Measurements from ENCODE around the gene HCFC1R1.

HCFC1R1 gene

DNA sequence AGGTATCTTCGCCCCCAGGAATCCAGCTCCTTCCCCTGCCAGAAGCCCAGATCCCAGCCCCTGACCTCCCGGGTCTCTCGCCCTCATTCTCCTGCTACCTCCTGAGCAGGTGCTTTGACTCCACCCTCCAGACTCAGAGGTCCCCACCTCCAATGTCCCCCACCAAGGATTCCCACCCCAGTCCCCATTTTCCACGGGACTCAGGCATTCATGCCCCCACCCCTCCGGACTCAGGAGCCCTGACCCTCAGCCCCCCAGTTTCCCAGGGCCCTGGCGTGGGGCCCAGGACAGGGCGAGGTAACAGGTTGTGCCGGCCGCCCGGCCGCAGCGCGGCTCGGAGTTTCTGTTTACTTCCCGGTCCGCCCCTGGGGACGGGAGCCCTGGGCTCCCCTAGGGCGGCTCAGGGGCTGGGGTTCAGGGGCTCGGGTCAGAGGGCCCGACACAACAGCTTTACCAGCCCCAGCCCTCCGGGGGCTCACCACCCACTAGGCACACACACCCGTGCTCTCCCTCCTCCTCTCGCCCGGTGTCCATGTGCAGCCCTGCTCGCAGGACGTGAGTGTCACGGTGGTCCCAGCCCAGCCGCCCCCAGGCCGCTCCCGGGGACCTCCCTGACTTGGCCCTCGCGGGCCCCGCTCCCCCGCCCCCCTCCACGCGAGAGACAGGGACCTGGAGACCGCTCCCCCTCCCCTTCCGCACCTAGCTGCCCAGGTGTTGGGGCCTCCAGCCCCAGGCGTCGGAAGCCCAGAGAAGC, 12.4 kb upstream of the HCFC1R1 start:
- DNase-seq (ENCODE audit: low spot score): no peak

DNA sequence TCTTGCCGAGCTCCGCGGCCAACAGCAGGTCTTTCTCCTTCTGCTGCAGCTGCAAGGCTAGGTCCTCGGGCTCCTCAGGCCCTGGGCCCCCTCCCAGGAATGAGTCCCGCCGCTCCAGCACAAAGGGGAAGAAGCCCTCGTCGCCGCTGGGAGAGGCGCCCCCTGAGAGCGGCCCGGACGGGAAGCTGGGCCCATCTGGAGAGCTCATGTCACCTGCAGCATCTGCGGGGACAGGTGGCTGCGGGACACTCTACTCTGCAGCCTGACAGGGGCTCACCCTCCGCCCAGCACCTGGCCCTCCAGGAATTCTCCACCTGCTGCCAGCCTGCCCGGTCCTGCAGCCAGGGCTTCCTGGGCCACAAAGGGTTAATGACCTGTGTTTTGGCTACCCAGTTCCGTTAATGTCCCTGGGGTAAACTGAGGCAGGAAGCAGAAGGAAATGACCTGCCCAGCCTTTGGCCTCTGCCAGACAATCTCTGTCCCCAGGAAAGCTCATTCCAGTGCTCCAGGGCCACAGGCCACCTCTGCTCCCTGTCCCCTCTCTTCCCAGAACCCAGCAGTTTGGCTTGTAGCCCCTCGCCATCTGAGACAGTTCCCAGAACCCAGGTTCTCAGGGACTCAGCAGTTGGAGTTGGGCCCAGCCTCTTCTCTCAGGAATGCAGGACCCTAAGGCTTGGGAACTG, 11.7 kb upstream of the HCFC1R1 start:
- no peak for DNase-seq (ENCODE audit: low spot score)

DNA sequence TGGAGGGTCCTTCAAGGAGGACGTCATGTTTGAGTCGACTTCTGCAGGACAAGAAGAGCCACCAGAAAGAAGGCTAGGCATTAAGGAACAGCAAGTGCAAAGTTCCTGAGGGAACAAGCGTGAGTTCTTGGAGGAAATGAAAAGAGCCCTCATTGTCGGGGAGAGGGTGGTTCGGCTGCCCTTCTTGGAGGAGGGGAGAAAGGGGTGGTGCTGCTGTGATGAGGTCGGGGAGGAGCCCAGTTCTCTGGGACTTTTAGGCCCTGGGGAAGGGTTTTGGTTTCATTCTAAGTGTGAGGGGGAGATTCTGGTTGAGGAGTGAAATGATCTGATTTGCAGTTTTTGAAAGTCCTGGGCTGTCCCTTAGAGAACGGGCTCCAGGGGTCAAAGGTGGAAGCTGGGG, 8.9 kb upstream of the HCFC1R1 start:
- no peak for DNase-seq (ENCODE audit: low spot score)

DNA sequence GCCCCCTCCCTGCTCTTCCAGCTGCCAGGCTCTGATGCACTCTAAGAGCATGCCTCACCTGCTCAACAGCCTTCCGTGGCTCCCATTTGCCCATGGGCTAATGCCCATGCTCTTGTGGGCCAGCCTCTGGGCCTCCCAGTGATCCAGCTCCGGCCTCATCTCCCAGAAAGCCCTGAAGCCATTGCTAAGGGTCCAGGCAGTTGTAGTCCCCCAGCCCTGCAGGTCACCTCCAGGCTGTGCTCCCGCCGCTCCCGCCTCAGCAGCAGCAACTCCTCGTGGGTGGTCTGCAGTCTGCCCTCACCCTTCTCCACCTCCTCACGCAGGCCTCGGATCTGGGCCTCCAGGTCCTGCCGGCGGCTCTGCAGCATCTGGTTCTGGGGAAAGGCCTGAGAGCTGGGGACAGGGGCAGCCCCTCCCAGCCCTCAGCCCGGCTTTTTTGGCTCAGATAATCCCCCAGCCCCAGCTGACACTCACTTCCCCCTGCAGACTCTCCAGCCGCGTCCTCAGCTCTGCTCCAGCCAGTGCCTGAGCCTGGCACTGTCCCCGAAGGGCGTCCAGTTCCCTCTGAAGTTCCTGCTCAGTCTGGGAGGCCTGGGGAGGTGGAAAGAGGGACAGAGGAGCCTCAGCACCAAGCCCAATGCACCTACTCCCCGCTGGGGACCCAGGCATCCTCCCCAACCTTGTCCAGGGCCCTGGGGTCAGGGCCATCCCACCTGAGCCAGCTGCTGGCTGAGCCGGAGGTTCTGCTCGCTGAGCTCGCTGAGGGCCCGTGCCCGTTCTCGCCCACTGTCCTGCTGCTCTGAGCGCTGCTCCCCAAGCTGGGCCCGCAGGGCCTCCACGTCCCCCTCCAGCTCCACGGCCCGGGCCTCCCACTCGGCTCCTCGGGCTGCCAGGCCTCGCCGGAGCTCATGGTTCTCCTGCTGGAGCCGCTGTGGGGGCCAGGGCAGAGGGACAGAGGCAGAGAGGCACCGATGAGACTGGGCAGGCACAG, 6.8 kb upstream of the HCFC1R1 start:
- DNase-seq (ENCODE audit: low spot score): no peak

DNA sequence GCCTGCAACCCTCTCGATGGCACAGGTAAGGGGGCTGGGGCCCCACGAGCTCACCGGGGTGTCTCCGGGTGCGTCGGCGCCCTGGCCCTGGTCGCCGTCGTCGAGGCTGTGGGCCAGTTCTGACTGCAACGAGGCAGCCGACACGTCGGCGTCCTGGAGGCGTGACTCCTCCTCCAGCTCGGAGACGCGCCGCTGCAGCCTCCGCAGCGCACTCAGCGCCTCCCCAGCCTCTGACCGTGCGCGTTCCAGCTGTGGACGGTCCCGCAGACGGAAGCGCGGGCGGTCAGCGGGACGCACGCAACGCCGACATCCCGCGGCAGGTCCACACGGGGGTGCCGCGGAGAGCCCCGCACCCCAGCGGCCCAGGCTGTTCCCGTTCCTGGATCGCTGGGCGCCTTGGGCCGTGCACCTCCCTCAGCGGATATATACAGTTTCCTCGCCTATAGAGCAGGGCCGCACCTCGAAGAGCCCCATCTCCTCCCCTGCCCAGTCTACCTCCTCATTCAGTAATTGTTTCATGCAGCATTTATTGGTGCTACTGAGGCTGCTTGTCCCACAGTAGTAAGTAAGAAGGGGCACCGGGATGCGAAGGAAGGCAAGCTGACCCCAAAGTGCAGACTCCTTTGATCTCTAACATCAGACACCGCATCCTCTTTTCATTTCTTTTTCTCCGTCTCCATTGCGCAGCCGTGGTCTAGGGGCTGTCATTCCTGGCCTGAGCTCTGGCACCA, 5.9 kb upstream of the HCFC1R1 start:
- DNase-seq (ENCODE audit: low spot score): no peak

DNA sequence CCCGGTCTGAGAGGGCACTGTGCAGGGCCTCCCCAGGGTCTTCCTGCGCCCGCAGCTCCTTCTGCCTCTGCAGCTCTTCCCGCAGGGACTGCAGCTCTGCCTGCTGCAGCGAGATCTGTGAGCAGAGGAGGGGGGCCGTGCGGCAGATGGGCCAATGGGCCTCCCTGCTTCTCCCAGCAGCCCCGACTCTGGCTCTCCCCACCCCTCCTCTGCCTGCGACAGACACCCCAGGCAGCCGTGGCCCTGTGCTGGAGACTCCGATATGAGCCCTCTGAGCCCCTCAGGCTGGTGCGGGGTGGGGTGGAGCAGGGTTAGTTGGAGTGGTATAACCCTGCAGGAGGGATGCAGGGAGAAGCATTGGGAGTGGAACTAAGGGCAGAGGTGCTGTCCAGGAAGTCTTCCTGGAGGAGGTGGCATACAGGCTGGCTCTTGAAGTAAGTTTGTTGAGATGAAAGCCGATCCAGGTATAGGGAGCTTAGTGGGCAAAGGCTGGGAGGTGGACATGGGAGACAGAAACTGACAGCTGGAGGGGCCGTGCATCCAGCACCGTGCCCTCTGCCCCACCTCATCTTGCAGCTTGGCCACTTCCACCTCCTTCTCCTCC, 5.1 kb upstream of the HCFC1R1 start:
- no peak for DNase-seq (ENCODE audit: low spot score)

DNA sequence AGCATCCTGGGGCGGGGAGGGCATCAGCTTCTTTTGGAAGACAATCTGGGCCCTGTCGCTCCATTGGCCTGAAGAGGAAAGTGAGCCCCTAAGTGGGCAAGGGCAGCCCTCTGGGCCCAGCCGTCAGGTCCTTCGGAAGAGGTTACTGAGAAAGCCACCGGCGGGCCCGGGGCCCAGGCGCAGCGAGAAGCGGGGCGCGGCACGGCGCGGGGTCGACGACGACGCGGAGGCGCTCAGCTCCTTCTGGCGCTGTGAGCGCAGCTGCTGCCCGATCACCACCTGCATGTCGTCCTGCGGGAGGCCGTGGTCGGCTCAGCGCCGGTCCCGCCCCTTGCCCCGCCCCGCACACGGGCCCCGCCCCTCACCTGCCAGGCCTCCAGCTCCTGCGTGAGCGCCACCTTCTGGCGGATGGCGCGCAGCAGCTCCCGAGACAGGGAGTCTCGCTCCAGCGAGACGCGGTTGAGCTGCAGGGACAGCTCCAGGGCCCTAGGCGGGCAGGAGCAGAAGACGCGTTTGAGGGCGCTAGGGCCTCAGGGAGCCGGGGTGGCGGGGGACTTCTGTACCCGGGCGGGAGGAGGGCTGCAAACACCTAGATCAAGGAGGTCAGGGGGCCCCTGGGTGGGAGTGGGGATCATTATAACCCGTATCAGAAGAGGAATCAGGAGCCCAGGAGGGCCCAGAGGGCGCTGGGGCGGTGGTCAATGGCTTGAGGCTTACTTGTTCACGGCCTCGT, 4.4 kb upstream of the HCFC1R1 start:
- peak; percentile 82 for DNase-seq (ENCODE audit: low spot score)

DNA sequence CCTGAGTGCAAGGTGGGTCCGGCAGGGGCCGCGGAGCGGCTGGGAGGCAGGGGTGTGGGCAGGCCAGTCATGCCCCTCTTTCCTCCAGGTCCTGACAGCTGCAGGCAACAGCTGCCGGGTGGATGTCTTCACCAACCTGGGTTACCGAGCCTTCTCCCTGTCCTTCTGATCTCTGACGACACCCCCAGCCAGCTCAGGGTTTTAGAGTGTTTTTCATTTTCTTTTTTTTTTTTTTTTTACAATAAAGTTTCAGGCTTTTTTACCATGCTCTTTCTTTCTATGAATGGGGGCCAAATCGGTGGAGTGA, 3.7 kb upstream of the HCFC1R1 start:
- no peak for DNase-seq (ENCODE audit: low spot score)

DNA sequence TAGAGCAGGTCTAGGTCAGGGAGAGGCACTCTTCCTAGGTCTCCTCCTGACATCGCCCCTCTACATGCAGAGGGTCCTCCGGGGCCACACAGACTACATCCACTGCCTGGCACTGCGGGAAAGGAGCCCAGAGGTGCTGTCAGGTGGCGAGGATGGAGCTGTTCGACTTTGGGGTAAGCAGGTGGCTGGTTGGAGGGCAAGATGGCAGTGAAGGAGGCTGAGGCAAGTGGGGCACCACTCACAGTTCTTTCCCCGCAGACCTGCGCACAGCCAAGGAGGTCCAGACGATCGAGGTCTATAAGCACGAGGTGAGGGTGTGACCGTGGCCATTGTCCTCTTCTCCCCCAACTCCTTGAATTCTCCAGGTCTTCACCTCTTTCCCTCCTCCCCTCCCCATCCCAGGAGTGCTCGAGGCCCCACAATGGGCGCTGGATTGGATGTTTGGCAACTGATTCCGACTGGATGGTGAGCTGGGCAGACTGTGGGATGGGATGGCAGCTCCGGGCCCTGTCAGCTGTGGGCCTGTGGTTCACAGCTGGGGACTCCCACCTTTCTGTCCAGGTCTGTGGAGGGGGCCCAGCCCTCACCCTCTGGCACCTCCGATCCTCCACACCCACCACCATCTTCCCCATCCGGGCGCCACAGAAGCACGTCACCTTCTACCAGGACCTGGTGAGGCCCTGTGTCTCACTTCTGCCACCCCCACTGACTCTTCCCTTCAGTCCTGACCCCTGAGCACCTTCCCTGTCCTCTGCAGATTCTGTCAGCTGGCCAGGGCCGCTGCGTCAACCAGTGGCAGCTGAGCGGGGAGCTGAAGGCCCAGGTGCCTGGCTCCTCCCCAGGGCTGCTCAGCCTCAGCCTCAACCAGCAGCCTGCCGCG, 3.1 kb upstream of the HCFC1R1 start:
- DNase-seq (ENCODE audit: low spot score): no peak

DNA sequence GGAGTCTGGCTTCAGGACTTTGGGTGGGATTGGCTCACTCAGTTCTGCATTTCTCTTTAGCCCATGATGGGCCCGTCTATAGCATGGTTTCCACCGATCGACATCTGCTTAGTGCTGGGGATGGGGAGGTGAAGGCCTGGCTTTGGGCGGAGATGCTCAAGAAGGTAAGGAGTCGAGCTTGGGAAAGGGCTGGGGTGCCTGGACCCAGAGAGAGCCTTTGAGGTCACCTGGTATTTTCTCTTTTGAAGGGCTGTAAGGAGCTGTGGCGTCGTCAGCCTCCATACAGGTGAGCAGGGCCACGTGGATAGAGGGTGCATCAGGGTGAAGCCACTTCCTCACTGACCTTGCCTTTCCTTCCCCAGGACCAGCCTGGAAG, 2.2 kb upstream of the HCFC1R1 start:
- no peak for DNase-seq (ENCODE audit: low spot score)

DNA sequence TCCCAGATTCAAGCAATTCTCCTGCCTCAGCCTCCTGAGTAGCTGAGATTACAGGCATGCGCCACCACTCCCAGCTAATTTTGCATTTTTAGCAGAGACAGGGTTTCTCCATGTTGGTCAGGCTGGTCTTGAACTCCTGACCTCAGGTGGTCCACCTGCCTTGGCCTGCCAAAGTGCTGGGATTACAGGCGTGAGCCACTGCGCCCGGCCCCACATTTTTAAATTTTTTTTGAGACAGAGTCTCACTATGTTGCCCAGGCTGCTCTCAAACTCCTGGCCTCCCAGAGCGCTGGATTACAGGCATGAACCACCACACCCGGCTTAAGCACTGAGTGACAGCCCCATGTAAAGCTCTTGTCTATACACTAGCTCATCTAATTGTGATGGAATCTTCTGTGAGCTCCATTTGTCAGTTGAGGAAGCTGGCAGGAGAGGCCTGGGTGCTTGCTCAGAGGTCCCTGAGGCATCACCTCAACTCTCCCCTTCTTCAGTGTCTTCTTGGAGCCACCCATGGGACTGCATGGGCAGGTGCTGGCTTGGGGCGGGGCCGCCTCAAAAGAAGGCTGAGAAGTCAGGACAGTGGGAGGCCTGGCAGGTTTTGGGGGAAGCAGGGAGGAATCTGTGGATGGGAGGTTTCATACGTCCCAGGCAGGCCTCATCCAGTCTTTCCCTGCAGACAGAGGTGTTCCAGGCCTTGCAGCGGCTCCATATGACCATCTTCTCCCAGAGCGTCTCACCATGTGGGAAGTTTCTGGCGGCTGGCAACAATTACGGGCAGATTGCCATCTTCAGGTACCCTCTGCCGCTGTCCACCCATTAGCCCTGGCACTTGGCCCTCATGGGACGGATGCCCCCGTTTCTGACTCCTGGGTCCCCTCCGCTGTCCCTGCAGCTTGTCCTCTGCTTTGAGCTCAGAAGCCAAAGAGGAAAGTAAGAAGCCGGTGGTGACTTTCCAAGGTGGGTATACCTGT, 1.6 kb upstream of the HCFC1R1 start:
- no peak for DNase-seq (ENCODE audit: low spot score)

DNA sequence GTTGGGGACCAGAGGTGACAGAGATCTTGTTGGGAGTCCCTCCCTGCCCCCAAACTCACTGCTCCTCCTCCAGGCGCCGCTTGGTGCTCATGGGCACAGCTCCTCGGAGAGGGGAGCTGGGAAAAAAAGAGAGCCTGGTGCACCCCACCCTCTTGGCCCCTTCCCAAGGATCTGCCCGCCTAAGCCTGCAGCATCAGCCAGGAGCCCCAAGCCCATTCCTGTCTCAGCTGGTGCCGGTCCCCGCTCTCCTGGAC, 400 bp downstream of the HCFC1R1 start:
- DNase-seq (ENCODE audit: low spot score): peak; percentile 78

DNA sequence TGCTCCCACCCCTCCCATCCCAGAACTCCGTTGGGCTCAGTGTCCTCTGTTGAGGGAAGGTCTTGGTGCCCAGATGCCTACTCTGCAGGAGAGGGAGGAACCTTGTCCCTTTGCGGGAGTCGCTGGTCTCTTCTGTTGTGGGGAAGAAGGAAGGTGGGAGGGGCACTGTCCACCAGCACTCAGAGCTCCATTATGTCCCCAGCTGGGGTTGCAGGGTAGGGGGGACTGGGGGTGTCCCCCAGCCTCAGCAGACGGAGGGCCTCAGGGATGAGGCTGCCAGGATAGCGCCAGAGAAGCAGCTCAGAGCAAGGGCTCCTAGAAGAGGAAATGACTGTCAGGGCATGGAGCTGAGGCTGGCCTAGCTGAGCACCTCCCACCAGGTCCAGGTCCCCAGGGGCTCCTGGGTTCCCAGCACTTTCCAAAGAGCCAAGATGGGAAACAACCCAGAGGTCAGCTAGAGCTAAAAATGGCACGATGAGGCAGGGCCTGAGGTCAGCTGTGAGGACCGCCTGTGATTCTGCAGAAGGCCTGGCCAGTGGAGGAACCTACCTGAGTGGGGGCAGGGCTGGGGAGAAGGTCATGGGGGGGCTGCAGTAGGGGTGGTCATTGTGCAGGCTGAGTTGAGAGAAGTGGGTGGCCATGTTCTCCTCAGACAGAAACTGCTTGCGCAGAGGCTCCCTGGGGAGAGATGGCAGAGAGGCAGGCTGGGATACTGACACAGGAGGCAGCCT, 893 bp downstream of the HCFC1R1 start:
- DNase-seq (ENCODE audit: low spot score): no peak

DNA sequence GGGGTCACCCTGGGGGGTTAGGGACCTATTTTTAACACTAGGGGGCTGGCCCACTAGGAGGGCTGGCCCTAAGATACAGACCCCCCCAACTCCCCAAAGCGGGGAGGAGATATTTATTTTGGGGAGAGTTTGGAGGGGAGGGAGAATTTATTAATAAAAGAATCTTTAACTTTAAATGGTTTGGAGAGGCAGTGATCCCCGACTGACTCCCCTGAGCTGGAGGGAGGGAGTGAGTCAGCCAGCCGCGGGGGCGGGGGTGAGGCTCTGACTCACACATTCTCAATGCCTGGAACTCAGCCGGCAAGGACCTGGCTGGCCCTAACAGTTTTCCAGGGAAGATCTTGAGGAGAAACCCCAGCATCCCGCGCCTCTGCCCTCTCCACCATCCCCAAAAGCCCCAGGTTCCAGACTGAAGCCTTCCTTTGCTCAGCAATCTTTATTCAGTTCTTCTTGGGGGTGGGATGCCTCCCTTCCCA, 1.5 kb downstream of the HCFC1R1 start:
- peak; percentile 91 for DNase-seq (ENCODE audit: low spot score)

DNA sequence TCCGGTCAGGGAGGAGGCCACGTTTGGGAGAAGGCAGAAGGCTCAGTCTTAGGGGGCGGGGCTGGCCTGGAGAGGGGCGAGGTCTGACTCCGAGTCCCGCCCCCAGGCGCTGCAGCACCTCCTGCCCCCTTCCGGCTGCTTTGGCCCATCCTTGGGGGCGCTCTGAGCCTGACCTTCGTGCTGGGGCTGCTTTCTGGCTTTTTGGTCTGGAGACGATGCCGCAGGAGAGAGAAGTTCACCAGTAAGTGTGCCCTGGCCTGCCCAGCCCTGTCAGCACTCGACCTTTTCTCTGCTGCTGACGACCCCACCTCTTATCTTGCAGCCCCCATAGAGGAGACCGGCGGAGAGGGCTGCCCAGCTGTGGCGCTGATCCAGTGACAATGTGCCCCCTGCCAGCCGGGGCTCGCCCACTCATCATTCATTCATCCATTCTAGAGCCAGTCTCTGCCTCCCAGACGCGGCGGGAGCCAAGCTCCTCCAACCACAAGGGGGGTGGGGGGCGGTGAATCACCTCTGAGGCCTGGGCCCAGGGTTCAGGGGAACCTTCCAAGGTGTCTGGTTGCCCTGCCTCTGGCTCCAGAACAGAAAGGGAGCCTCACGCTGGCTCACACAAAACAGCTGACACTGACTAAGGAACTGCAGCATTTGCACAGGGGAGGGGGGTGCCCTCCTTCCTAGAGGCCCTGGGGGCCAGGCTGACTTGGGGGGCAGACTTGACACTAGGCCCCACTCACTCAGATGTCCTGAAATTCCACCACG, 2.1 kb downstream of the HCFC1R1 start:
- peak; percentile 84 for DNase-seq (ENCODE audit: low spot score)

DNA sequence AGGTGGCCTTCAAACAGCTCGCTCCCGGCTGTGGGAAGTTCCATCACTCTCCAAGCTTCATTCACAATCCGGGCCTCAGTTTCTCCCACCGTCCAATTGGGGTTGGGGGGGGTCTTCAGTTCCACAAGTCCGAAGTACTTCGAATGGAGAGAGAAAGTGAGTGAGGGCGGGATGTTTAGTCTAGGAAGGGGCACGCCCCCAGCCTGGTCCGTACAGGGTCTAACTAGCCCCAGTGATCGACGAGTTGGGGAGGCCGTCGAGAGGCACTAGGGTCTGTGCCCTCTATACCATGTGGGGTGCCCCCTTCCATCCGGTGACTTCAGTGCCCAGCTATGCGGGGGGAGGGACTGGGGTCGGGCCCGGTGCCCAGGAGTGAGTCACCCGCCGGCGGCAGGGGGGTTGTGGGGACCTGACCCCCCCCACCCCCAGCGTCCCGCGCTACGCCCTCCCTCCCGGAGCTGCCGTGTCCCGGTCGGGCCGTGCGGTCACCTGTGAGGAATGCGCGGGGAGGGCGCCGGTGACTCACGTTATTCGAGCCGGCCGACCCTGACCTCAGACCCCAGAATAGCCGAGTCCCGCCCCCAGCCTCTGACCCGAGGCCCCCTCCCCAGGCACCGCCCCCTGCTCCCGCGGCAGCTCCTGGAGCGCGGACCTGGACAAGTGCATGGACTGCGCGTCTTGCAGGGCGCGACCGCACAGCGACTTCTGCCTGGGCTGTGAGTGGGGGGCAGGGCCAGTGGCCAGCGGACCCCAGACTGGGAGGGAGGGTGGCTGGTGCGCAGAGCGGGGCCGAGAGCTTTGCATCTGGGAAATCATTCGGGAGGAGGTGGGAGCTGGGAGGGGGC, 2.9 kb downstream of the HCFC1R1 start:
- peak; percentile 77 for DNase-seq (ENCODE audit: low spot score)

DNA sequence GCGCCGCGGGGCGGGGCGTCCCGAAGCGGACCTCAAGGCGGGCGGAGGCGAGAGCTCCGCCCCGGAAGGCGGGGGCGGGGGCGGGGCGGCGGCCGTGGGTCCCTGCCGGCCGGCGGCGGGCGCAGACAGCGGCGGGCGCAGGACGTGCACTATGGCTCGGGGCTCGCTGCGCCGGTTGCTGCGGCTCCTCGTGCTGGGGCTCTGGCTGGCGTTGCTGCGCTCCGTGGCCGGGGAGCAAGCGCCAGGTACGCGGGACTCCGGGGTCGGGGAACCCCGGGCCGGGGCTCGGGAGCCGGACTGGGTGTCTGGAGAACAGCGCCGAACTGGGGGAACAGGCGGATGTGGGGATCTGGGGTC, 3.5 kb downstream of the HCFC1R1 start, which contains the start of gene TNFRSF12A:
TSS of gene TNFRSF12A (plus strand) at position 122 of the 357 bp plus-strand sequence. CDS start at position 152, 30 bp downstream.
- DNase-seq (ENCODE audit: low spot score): peak; percentile 87
